Panc1 (cell line): ENCODE measurements around the gene MTA1.

Experiments
- POLR2AphosphoS5 ChIP-seq: IDR thresholded peaks from 2 replicates; pipeline ENCODE4 v1.6.1; 2012; ENCODE audit warnings: mild to moderate bottlenecking, low read depth, low read length, moderate library complexity
- REST ChIP-seq, 2 experiments: IDR thresholded peaks; 2 replicates each; pipeline ENCODE4 v1.6.1; 2011 to 2012; ENCODE audit warnings: low read depth in 2 of 2, control low read depth in 1 of 2, low read length in 1 of 2, mild to moderate bottlenecking in 1 of 2, moderate library complexity in 1 of 2; ENCODE audit not compliant: insufficient read depth in 1 of 2

GRCh38 chr14:105440992-105441391 lies 21.4 kb downstream of the MTA1 start:
- TF ChIP-seq REST (IDR thresholded peaks at IDR 0.05; ENCODE audit: insufficient read depth in 1 of 2, low read depth in 2 of 2, low read length in 1 of 2): no peak
- no peak for TF ChIP-seq POLR2AphosphoS5
